B cell (primary cell): Measurements from ENCODE around the gene CBX4. TPM values are rescaled to one million over a fixed set of nuclear protein-coding genes. Genes with fewer than 3 reads are reported as not detected.

Source experiments
- ATAC-seq: fragments of 200-7000 bp; cut with Tn5 transposase; one replicate; pipeline ENCODE4 v1.10.0; 2021; ENCODE audit warnings: low read depth, mild to moderate bottlenecking, moderate number of reproducible peaks, moderate library complexity
- CTCF ChIA-PET: fragments of 350-600 bp; sonication (Branson Sonifier 250); formaldehyde crosslinking; loops from one replicate; lab custom pipeline; 2021; ENCODE audit warnings: antibody characterized with exemption, inconsistent platforms; lab: Charles Lee
- POLR2A ChIA-PET: fragments of 350-600 bp; sonication (Branson Sonifier 250); formaldehyde crosslinking; loops from one replicate; lab custom pipeline; 2021; ENCODE audit warnings: antibody characterized with exemption; lab: Charles Lee
- DNase-seq: peaks from one replicate; pipeline ENCODE4 v3.0.0; 2013
- H2AFZ ChIP-seq: 2 replicates; pipeline ENCODE4 v1.6.1; 2012; ENCODE audit warnings: mild to moderate bottlenecking, low read depth, low read length; ENCODE audit not compliant: insufficient read depth, poor library complexity, severe bottlenecking
- H3K27ac ChIP-seq, 2 donors: 1 replicate in 1 of 2; 2 replicates in 1 of 2; pipeline ENCODE4 v1.5.1; 2012 to 2013; ENCODE audit warnings: low read length in 2 of 2, mild to moderate bottlenecking in 2 of 2, moderate library complexity in 1 of 2
- H3K27me3 ChIP-seq, 4 experiments: fragments of 200-600 bp in 1 of 4; sonication (generic) in 1 of 4; replicated peaks in 1 of 4; 1 replicate in 2 of 4; 2 replicates in 2 of 4; pipeline versions ENCODE4 v1.6.1 to v1.7.0; 2013 to 2016; ENCODE audit warnings: low read length in 3 of 4, mild to moderate bottlenecking in 2 of 4, mixed read lengths in 1 of 4, moderate library complexity in 1 of 4; ENCODE audit not compliant: insufficient read depth in 4 of 4, control insufficient read depth in 3 of 4; ENCODE audit errors: control extremely low read depth in 1 of 4
- H3K36me3 ChIP-seq, 2 experiments: replicated peaks in 1 of 2; 1 replicate in 1 of 2; 2 replicates in 1 of 2; pipeline versions ENCODE4 v1.6.1 to v1.7.1; 2013; ENCODE audit warnings: low read length in 1 of 2; ENCODE audit not compliant: insufficient read depth in 2 of 2, control insufficient read depth in 1 of 2; ENCODE audit errors: control extremely low read depth in 1 of 2, extremely low read depth in 1 of 2
- H3K4me1 ChIP-seq, 2 donors: fragments of 200-600 bp in 1 of 2; sonication (generic) in 1 of 2; 1 replicate in 1 of 2; 2 replicates in 1 of 2; pipeline versions ENCODE4 v1.5.1 to v1.6.1; 2013 to 2017; ENCODE audit warnings: low read length in 2 of 2; ENCODE audit not compliant: control insufficient read depth in 2 of 2, insufficient read depth in 2 of 2
- H3K4me2 ChIP-seq: replicated peaks from 2 replicates; pipeline ENCODE3; 2012; ENCODE audit warnings: mild to moderate bottlenecking, low read depth, low read length; ENCODE audit not compliant: poor library complexity, severe bottlenecking
- H3K4me3 ChIP-seq, 5 experiments: fragments of 200-600 bp in 1 of 5; sonication (generic) in 1 of 5; 1 replicate in 3 of 5; 2 replicates in 2 of 5; pipeline versions ENCODE4 v1.5.1 to v1.7.0; 2011 to 2016; ENCODE audit warnings: low read length in 4 of 5, mild to moderate bottlenecking in 4 of 5, low read depth in 2 of 5, control low read depth in 1 of 5, moderate library complexity in 1 of 5; ENCODE audit not compliant: insufficient read depth in 1 of 5; ENCODE audit errors: control extremely low read depth in 1 of 5, extremely low read depth in 1 of 5
- H3K79me2 ChIP-seq: fragments of 200-600 bp; sonication (generic); one replicate; pipeline ENCODE4 v1.6.0; 2016; ENCODE audit warnings: low read length; ENCODE audit not compliant: control insufficient read depth, insufficient read depth
- H3K9ac ChIP-seq: fragments of 200-600 bp; sonication (generic); 2 replicates; pipeline ENCODE4 v1.6.1; 2017; ENCODE audit warnings: mild to moderate bottlenecking, low read length, moderate library complexity
- H3K9me3 ChIP-seq, 3 donors: one replicate each; pipeline versions ENCODE4 v1.6.1 to v1.7.1; 2013; ENCODE audit warnings: low read length in 2 of 3; ENCODE audit not compliant: control insufficient read depth in 2 of 3, insufficient read depth in 1 of 3; ENCODE audit errors: control extremely low read depth in 1 of 3
- H4K20me1 ChIP-seq: 2 replicates; pipeline ENCODE4 v1.6.0; 2012; ENCODE audit warnings: mild to moderate bottlenecking, low read length; ENCODE audit not compliant: insufficient read depth, control insufficient read depth, poor library complexity, severe bottlenecking
- H3K27ac Mint-ChIP-seq: one replicate; pipeline ENCODE4 v1.8.0; 2021; ENCODE audit warnings: mixed read lengths
- H3K27me3 Mint-ChIP-seq: one replicate; pipeline ENCODE4 v1.8.0; 2021; ENCODE audit warnings: mixed read lengths
- H3K4me1 Mint-ChIP-seq: one replicate; pipeline ENCODE4 v1.8.0; 2021; ENCODE audit warnings: mixed read lengths
- H3K4me3 Mint-ChIP-seq: one replicate; pipeline ENCODE4 v1.8.0; 2021; ENCODE audit warnings: mixed read lengths
- H3K9me3 Mint-ChIP-seq: one replicate; pipeline ENCODE4 v1.8.0; 2022; ENCODE audit warnings: mixed read lengths; ENCODE audit not compliant: insufficient read depth
- EZH2 ChIP-seq: IDR thresholded peaks from 2 replicates; pipeline ENCODE4 v1.6.1; 2012; ENCODE audit warnings: borderline replicate concordance, low read depth, mild to moderate bottlenecking, moderate library complexity, low read length; ENCODE audit not compliant: insufficient read depth, poor library complexity, severe bottlenecking
- WGBS: methylation state at CpG from one replicate; pipeline ENCODE4 v1.1.5; 2013; ENCODE audit warnings: missing lambda C conversion rate; ENCODE audit not compliant: insufficient coverage; 5-methylcytosine and 5-hydroxymethylcytosine counted together
- intact Hi-C: fragments of 100-400 bp; cut with micrococcal nuclease; formaldehyde crosslinking; loops from one replicate; pipeline ENCODE4 v1.10.0; 2022
- polyA plus RNA-seq: library from polyadenylated mRNA; depleted of rRNA; stranded (reverse); fragments of >200 nt; gene quantifications from 2 replicates; pipeline ENCODE4 v1.2.3, GENCODE V29; 2012
- total RNA-seq, 2 donors: library from RNA; stranded (reverse); fragments of 120-200 nt in 1 of 2; gene quantifications; 1 replicate in 1 of 2; 2 replicates in 1 of 2; pipeline versions ENCODE4 v1.2.3 to v1.2.4, GENCODE V29; 2013 to 2022
- TF ChIP-seq, protein P1 (sequence below): fragments of 200-600 bp; IDR thresholded peaks from one replicate; pipeline ENCODE4 v1.8.0; 2022; ENCODE audit warnings: antibody characterized with exemption, mild to moderate bottlenecking

Gene CBX4
- total and polyA plus RNA-seq, 2 donors (not counting 1 experiment from before 2014, with no cell fraction given) = 81.9 to 115 TPM

DNA sequence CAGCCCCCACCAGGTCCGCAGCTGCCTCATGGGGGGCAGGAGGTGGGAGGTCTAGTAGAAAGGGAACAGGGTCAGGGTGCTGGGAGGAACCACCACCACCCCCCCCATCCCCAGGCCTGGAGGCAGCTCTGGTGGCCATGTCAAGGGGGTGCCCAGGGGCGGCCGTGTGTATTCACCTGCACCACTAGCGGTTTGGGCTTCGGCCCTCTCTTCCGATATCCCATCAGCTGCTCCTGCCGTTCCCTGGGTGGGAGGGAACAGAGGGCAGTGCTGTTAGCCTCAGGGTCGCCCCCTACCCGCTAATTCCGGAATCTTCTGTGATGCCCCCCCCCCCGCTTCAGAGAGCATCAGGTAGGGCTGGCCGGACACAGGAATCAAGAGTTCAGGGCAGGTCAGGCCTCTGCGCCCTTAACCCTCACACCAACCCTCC, 3.8 kb downstream of the CBX4 start:
- intact Hi-C loops = loop anchor here (5.0 to 10.0 kb wide), 3 partner anchors 88 to 1701 kb away; partner anchors contain the start of genes ENPP7 and TMC8
- ATAC-seq (no peak), DNase-seq (no peak)
- ChIA-PET CTCF (interaction anchor here (0.8 to 3.4 kb wide), 6 partner anchors 10 to 90 kb away, joined by 3 to 19 read pairs (median 4); no protein-coding TSS in a partner anchor), POLR2A (interaction anchor here (0.7 to 1.4 kb wide), 2 partner anchors 14 to 31 kb away, joined by 3 to 4 read pairs; no protein-coding TSS in a partner anchor)
- H3K4me2 ChIP-seq = peak overlapping the region; percentile 94
- peaks cover 44% of the 10 kb centered on the region for H3K79me2 ChIP-seq
- no peak overlapping the region for H3K27ac ChIP-seq
- no peak overlapping the region for H3K9ac ChIP-seq
- H4K20me1 ChIP-seq = peaks cover 90% of the 10 kb centered on the region
- peaks cover 0 to 11% (median 4%) of the 10 kb centered on the region in 4 experiments for H3K27me3 ChIP-seq
- Mint-ChIP-seq H3K27me3 (no peaks in the 10 kb centered on the region), H3K4me3 (peak overlapping the region; percentile 37), H3K27ac (no peak overlapping the region), H3K9me3 (no peaks in the 10 kb centered on the region), H3K4me1 (peaks cover 40% of the 10 kb centered on the region)
- no peak overlapping the region for H3K4me3 ChIP-seq
- WGBS = 94% methylated on average over 5 of the region's 13 CpGs
- H2AFZ ChIP-seq = no peak overlapping the region
- peaks cover 0 to 34% of the 10 kb centered on the region in 2 experiments for H3K36me3 ChIP-seq
- TF ChIP-seq, protein P1, sequence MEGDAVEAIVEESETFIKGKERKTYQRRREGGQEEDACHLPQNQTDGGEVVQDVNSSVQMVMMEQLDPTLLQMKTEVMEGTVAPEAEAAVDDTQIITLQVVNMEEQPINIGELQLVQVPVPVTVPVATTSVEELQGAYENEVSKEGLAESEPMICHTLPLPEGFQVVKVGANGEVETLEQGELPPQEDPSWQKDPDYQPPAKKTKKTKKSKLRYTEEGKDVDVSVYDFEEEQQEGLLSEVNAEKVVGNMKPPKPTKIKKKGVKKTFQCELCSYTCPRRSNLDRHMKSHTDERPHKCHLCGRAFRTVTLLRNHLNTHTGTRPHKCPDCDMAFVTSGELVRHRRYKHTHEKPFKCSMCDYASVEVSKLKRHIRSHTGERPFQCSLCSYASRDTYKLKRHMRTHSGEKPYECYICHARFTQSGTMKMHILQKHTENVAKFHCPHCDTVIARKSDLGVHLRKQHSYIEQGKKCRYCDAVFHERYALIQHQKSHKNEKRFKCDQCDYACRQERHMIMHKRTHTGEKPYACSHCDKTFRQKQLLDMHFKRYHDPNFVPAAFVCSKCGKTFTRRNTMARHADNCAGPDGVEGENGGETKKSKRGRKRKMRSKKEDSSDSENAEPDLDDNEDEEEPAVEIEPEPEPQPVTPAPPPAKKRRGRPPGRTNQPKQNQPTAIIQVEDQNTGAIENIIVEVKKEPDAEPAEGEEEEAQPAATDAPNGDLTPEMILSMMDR = no peak
- TF ChIP-seq EZH2 = no peak
- H3K9me3 ChIP-seq = peaks cover 0 to 12% (median 0%) of the 10 kb centered on the region in 3 donors
- peaks cover 30 to 64% of the 10 kb centered on the region in 2 donors for H3K4me1 ChIP-seq
